HG02610 (cell line): ENCODE measurements around the gene SLC7A7.
"Not testable (repeated sequence)": the region's sequence is repeated elsewhere in the genome, so short reads cannot be mapped to it uniquely, and the experiment has no call there.

Experiments used
- ATAC-seq: cut with Tn5 transposase; IDR thresholded peaks from one replicate; pipeline ENCODE4 v1.9.1; 2021; ENCODE audit warnings: mild to moderate bottlenecking, moderate library complexity; ENCODE audit not compliant: unreplicated experiment

The SLC7A7 gene

GRCh38 chr14:22764382-22764781 lies 50.9 kb downstream of the SLC7A7 start:
- no peak for ATAC-seq

GRCh38 chr14:22761734-22762133 lies 53.5 kb downstream of the SLC7A7 start:
- no peak for ATAC-seq

- not testable (repeated sequence) for ATAC-seq
These were observed 57.1 kb downstream of the SLC7A7 start for GRCh38 chr14:22757972-22758650.

GRCh38 chr14:22753586-22753985 lies 61.6 kb downstream of the SLC7A7 start:
- no peak for ATAC-seq

- no peak for ATAC-seq
These were observed 62.8 kb downstream of the SLC7A7 start for GRCh38 chr14:22752422-22752821.

- no peak for ATAC-seq
These were observed 66.6 kb downstream of the SLC7A7 start for GRCh38 chr14:22748631-22749068.

GRCh38 chr14:22748206-22748605 lies 67.0 kb downstream of the SLC7A7 start:
- no peak for ATAC-seq

- no peak for ATAC-seq
These were observed 67.5 kb downstream of the SLC7A7 start for GRCh38 chr14:22747769-22748168.

GRCh38 chr14:22740020-22740419 lies 75.2 kb downstream of the SLC7A7 start:
- ATAC-seq: no peak

GRCh38 chr14:22739423-22739822 lies 75.8 kb downstream of the SLC7A7 start:
- ATAC-seq: no peak

GRCh38 chr14:22737052-22737451 lies 78.2 kb downstream of the SLC7A7 start:
- peak; percentile 85 for ATAC-seq

- ATAC-seq: not testable (repeated sequence)
These were observed 78.9 kb downstream of the SLC7A7 start for GRCh38 chr14:22736384-22736783.

- ATAC-seq: no peak
These were observed 80.1 kb downstream of the SLC7A7 start for GRCh38 chr14:22735096-22735495.

GRCh38 chr14:22733829-22734228 lies 81.4 kb downstream of the SLC7A7 start:
- no peak for ATAC-seq

- ATAC-seq: not testable (repeated sequence)
These were observed 83.2 kb downstream of the SLC7A7 start for GRCh38 chr14:22732062-22732461.

- ATAC-seq: no peak
These were observed 89.2 kb downstream of the SLC7A7 start for GRCh38 chr14:22726012-22726411.

- ATAC-seq: not testable (repeated sequence)
These were observed 89.9 kb downstream of the SLC7A7 start for GRCh38 chr14:22725374-22725773.

GRCh38 chr14:22724847-22725246 lies 90.4 kb downstream of the SLC7A7 start:
- not testable (repeated sequence) for ATAC-seq

- ATAC-seq: no peak
These were observed 91.4 kb downstream of the SLC7A7 start for GRCh38 chr14:22723815-22724214.
